Activated CD8-positive, alpha-beta memory T cell treated with anti-CD3 and anti-CD28 coated beads, Interleukin-2, amount 10 ng/mL, durations not matched to agents 7 days and 5 days (primary cell): ENCODE results near the gene USP1. TPM values are rescaled to one million over a fixed set of nuclear protein-coding genes. Genes with fewer than 3 reads are reported as not detected.

ENCODE experiments used
- ATAC-seq: fragments of 150-1000 bp; cut with Tn5 transposase; one replicate; pipeline ENCODE4 v1.10.0; 2021; ENCODE audit warnings: moderate library complexity
- CTCF ChIA-PET: fragments of 350-600 bp; sonication (Branson Sonifier 250); formaldehyde crosslinking; loops from one replicate; lab custom pipeline; 2021; ENCODE audit warnings: antibody characterized with exemption; lab: Charles Lee
- DNase-seq: peaks from one replicate; pipeline ENCODE4 v3.0.0-alpha.2; 2020
- H3K27ac Mint-ChIP-seq: one replicate; pipeline ENCODE4 v1.8.0; 2021; ENCODE audit warnings: mild to moderate bottlenecking, mixed read lengths
- H3K27me3 Mint-ChIP-seq: one replicate; pipeline ENCODE4 v1.8.0; 2021; ENCODE audit warnings: mixed read lengths
- H3K36me3 Mint-ChIP-seq: one replicate; pipeline ENCODE4 v1.8.0; 2021; ENCODE audit warnings: mild to moderate bottlenecking, mixed read lengths
- H3K4me1 Mint-ChIP-seq: one replicate; pipeline ENCODE4 v1.8.0; 2021; ENCODE audit warnings: mixed read lengths
- H3K4me3 Mint-ChIP-seq: one replicate; pipeline ENCODE4 v1.8.0; 2021; ENCODE audit warnings: mild to moderate bottlenecking, moderate library complexity, mixed read lengths
- H3K9me3 Mint-ChIP-seq: one replicate; pipeline ENCODE4 v1.8.0; 2022; ENCODE audit warnings: low read depth, mixed read lengths
- total RNA-seq, 2 experiments: library from RNA; stranded (reverse); gene quantifications; one replicate each; pipeline ENCODE4 v1.2.3, GENCODE V29; 2021

The USP1 gene
- total RNA-seq, 2 experiments from 2014 or later: 76.2 to 84.7 TPM

DNA sequence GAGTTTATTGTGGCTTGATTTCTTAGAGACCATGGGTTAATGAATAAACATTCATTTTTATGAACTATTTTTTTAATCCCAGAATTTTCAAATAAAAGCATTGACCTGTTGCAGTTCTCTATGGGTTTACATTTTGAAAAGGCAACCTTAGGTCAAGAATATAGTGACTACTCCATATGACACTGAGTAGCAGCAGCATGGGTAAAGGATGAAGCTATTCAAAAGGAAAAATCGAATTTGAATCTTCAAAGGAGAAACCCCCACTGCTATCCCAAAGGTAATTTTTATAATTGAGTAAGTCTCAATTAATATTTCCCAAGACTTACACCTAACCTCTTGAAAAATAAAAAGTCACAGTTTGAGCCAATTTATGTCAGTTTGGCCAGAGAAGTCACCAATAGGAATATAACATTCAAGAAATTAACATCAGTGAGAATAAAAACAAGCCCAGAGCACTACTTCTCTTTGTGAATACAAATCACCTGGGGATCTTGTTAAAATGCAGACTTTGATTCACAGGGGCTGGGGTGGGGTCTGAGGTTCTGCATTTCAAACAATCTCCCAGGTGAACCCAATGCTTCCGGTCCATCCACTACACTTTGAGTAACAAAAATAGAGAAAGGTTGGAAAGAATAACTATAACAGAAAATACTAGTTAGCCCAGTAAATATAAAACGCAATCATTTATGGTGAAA is 39.8 kb downstream of the USP1 start:
- Mint-ChIP-seq H3K27me3 (no peaks in the 10 kb centered on the region), H3K4me1 (no peaks in the 10 kb centered on the region), H3K36me3 (no peaks in the 10 kb centered on the region), H3K9me3 (no peaks in the 10 kb centered on the region), H3K4me3 (no peak overlapping the region), H3K27ac (no peak overlapping the region)
- DNase-seq (no peak), ATAC-seq (no peak)
- CTCF ChIA-PET: no interaction called here

DNA sequence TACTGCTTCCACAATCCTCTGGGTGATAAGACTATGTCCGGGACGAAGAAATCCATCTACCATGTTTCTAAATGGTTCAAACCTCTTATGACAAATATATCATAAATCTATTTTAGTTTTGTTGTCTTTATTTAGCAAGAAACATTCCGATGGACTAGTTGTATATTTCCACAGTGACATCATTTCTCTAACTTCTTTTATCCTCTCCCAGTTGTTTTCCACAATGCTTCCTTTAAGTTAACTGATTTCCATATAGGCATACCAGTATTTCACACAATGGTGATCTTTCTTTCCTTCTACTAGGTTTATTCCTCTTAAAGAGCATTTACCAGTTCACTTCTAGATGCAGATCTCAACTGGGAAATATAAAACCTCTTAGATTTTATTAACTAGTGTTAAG is 44.8 kb downstream of the USP1 start:
- Mint-ChIP-seq H3K4me1 (peaks cover 4% of the 10 kb centered on the region), H3K27ac (no peak overlapping the region), H3K27me3 (no peaks in the 10 kb centered on the region), H3K36me3 (no peaks in the 10 kb centered on the region), H3K4me3 (no peak overlapping the region), H3K9me3 (no peaks in the 10 kb centered on the region)
- DNase-seq: no peak
- no peak for ATAC-seq
- CTCF ChIA-PET: no interaction called here

DNA sequence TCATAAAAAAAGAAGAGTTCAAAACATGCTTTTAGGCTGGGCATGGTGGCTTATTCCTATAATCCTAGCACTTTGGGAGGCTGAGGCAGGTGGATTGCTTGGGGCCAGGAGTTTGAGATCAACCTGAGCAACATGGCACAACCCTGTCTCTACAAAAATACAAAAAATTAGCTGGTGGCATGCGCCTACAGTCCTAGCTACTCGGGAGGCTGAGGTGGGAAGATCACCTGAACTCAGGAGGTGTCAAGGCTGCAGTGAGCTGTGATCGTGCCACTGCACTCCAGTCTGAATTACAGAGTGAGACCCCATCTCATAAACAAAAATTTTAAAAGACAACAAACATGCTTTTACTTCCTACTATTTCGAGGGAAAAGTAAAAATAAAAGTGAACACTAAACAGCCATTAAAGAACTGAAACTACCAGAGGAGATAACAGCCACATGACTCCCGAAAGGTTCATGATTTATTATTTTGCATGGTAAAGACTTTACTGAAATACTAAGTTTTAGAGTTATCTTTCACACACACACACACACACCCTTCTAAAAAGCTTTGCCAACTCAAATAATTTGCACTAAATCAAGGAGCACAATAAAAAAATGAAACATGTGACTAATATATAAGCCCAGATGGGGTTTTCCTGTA is 48.1 kb downstream of the USP1 start:
- no peak overlapping the region for H3K4me3 Mint-ChIP-seq
- CTCF ChIA-PET: no interaction called here
- H3K4me1 Mint-ChIP-seq: peaks cover 4% of the 10 kb centered on the region
- H3K27ac Mint-ChIP-seq: no peak overlapping the region
- H3K36me3 Mint-ChIP-seq: no peaks in the 10 kb centered on the region
- H3K27me3 Mint-ChIP-seq: no peaks in the 10 kb centered on the region
- no peaks in the 10 kb centered on the region for H3K9me3 Mint-ChIP-seq
- ATAC-seq: no peak
- DNase-seq: no peak

DNA sequence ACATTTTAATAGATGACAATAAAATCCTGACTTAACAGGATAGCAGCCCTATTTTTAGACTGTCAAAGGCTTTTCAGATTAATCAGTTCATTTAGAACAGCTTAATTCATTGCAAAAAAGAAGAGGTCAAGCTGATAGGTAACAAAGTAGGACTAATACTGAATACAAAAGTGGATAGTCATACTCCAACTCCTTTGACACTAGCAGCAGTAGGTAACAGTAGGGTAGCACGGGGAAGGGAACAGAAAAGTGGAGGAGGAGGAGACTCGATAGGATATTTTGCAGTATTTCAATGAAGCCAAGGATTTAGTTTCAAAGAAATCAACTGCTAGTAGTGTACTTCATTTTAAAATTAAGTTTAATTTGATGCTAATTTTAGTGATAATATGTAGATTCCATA is 51.1 kb downstream of the USP1 start:
- Mint-ChIP-seq H3K27me3 (no peaks in the 10 kb centered on the region), H3K36me3 (no peaks in the 10 kb centered on the region), H3K27ac (no peak overlapping the region), H3K4me1 (peaks cover 4% of the 10 kb centered on the region), H3K9me3 (no peaks in the 10 kb centered on the region), H3K4me3 (no peak overlapping the region)
- DNase-seq (no peak), ATAC-seq (no peak)
- CTCF ChIA-PET: interaction anchor here (1.0 kb wide), 1 partner anchor 12 kb away, joined by 3 read pairs; no protein-coding TSS in a partner anchor

DNA sequence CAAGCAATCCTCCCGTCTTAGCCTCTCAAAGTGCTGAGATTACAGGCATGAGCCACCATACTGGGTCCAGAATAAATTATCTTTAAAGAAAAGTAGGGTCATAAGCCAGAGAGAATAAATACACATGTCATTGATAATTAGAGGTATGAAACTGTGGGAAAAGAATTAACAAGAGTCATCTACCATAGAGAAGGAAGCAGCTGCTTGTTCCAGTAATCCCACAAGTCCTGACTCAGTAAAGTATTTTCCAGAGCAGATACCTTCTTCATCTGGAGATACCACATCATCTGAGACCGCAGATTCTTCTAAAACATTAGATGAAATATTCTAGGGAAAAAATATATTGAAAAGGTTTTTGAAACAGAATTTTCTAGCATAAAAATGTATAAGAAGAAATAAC is 55.7 kb downstream of the USP1 start:
- Mint-ChIP-seq H3K9me3 (no peaks in the 10 kb centered on the region), H3K4me1 (no peaks in the 10 kb centered on the region), H3K27ac (no peak overlapping the region), H3K27me3 (no peaks in the 10 kb centered on the region), H3K4me3 (no peak overlapping the region), H3K36me3 (no peaks in the 10 kb centered on the region)
- DNase-seq (no peak), ATAC-seq (no peak)
- CTCF ChIA-PET: no interaction called here

DNA sequence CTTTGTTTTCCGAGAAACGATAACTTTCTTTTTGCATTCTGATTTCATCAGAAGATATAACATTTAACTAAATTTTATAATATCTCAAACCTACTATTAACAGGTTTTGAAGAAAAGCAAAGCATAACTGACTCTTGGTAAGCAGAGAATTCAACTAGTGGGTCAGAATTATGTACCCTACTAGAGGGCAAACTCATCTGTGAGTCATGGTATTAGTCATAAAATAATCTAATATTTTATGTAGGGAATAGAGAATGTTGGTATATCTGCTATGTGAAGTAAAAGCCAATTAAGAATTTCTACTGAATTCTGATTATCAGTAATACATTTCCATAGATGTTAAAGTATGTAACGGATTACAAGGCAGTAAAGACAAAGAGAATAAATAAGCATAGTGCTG is 56.8 kb downstream of the USP1 start:
- no peaks in the 10 kb centered on the region for H3K36me3 Mint-ChIP-seq
- H3K4me3 Mint-ChIP-seq: no peak overlapping the region
- CTCF ChIA-PET: no interaction called here
- H3K27me3 Mint-ChIP-seq: no peaks in the 10 kb centered on the region
- no peaks in the 10 kb centered on the region for H3K9me3 Mint-ChIP-seq
- no peak overlapping the region for H3K27ac Mint-ChIP-seq
- H3K4me1 Mint-ChIP-seq: no peaks in the 10 kb centered on the region
- DNase-seq (no peak), ATAC-seq (no peak)

DNA sequence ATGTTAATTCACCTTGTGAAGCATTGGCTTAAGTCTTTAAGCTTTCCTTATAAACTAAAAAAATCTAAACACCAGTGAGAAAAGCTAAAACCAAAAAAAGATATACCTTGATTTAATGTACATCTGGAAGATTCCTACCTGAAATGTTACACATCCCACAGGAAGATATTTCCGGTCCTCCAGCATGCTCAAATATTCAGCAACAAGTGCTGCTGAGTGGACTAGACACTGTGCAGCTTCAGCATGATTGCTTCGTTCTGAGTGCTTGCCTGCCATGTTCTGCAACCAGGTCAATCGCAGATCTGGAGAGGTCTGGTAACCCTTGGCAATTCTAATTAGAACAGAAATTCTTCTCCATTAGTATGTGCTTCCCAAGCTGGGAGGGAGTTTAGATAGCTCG is 57.3 kb downstream of the USP1 start:
- H3K27ac Mint-ChIP-seq: no peak overlapping the region
- H3K4me1 Mint-ChIP-seq: no peaks in the 10 kb centered on the region
- DNase-seq (no peak), ATAC-seq (no peak)
- no peaks in the 10 kb centered on the region for H3K27me3 Mint-ChIP-seq
- CTCF ChIA-PET: no interaction called here
- no peak overlapping the region for H3K4me3 Mint-ChIP-seq
- H3K9me3 Mint-ChIP-seq: no peaks in the 10 kb centered on the region
- no peaks in the 10 kb centered on the region for H3K36me3 Mint-ChIP-seq

DNA sequence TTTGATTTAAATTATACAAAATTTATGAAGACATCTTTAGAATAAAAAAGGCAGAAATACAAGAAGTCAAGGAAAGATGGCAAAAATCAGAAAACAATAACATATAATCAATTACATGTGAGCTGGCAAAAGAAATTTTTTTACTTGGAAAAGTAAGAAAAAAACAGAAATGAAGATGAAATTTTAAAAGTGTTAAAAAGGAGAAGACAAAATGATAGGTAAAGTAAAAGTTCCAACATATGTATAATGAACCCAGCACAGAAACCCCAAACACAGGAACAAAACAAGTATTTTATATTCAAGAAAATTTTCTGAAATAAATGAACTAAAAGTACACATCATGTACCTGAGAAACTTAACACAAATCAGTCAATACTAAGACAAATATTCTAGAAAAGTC is 63.4 kb downstream of the USP1 start:
- no peaks in the 10 kb centered on the region for H3K36me3 Mint-ChIP-seq
- H3K27ac Mint-ChIP-seq: no peak overlapping the region
- ATAC-seq (no peak), DNase-seq (no peak)
- H3K4me3 Mint-ChIP-seq: no peak overlapping the region
- H3K9me3 Mint-ChIP-seq: no peaks in the 10 kb centered on the region
- H3K4me1 Mint-ChIP-seq: no peaks in the 10 kb centered on the region
- no peaks in the 10 kb centered on the region for H3K27me3 Mint-ChIP-seq
- CTCF ChIA-PET: interaction anchor here (0.6 to 1.9 kb wide), 3 partner anchors 9 to 51 kb away, joined by 3 to 8 read pairs (median 3); no protein-coding TSS in a partner anchor

Other genes with a start within 250 kb of the USP1 start
- gene L1TD1, start 242.2 kb upstream of the USP1 start, total RNA-seq: not detected
- not detected for gene KANK4, start 117.6 kb upstream of the USP1 start, total RNA-seq
- not detected for gene ANGPTL3, start 160.5 kb downstream of the USP1 start, total RNA-seq